Measurements from ENCODE around the gene CRYAA.
"Not testable (repeated sequence)": the region's sequence is repeated elsewhere in the genome, so short reads cannot be mapped to it uniquely, and the experiment has no call there.

CRYAA gene

GRCh38 chr21:43168708-43169107 is at the start of gene CRYAA:
Gene CRYAA (plus strand): TSS chr21:43169008. CDS start chr21:43169100, 92 bp downstream.
- DNase-seq (ENCODE audit: low read depth in 2 of 2); H3K4me3 ChIP-seq (replicated peaks in 1 of 2; ENCODE audit: low read depth in 2 of 2, low read length in 2 of 2): not testable (repeated sequence)

GRCh38 chr21:43130094-43130493 is 38.7 kb upstream of the CRYAA start:
- not testable (repeated sequence) for H3K4me3 ChIP-seq (replicated peaks in 1 of 2; ENCODE audit: low read depth in 2 of 2, low read length in 2 of 2); DNase-seq (ENCODE audit: low read depth in 2 of 2)

- DNase-seq (ENCODE audit: low read depth in 2 of 2); H3K4me3 ChIP-seq (replicated peaks in 1 of 2; ENCODE audit: low read depth in 2 of 2, low read length in 2 of 2): not testable (repeated sequence)
These were observed 34.3 kb upstream of the CRYAA start for GRCh38 chr21:43134520-43134919.

- not testable (repeated sequence) for H3K4me3 ChIP-seq (replicated peaks in 1 of 2; ENCODE audit: low read depth in 2 of 2, low read length in 2 of 2); DNase-seq (ENCODE audit: low read depth in 2 of 2)
These were observed 29.9 kb upstream of the CRYAA start for GRCh38 chr21:43138944-43139343.

- H3K4me3 ChIP-seq (replicated peaks in 1 of 2; ENCODE audit: low read depth in 2 of 2, low read length in 2 of 2); DNase-seq (ENCODE audit: low read depth in 2 of 2): not testable (repeated sequence)
These were observed 27.4 kb upstream of the CRYAA start for GRCh38 chr21:43141407-43141806.

GRCh38 chr21:43146637-43147036 is 22.2 kb upstream of the CRYAA start:
- H3K4me3 ChIP-seq (replicated peaks in 1 of 2; ENCODE audit: low read depth in 2 of 2, low read length in 2 of 2); DNase-seq (ENCODE audit: low read depth in 2 of 2): not testable (repeated sequence)

GRCh38 chr21:43147999-43148398 is 20.8 kb upstream of the CRYAA start:
- not testable (repeated sequence) for DNase-seq (ENCODE audit: low read depth in 2 of 2); H3K4me3 ChIP-seq (replicated peaks in 1 of 2; ENCODE audit: low read depth in 2 of 2, low read length in 2 of 2)

GRCh38 chr21:43149344-43149743 is 19.5 kb upstream of the CRYAA start:
- not testable (repeated sequence) for DNase-seq (ENCODE audit: low read depth in 2 of 2); H3K4me3 ChIP-seq (replicated peaks in 1 of 2; ENCODE audit: low read depth in 2 of 2, low read length in 2 of 2)

- not testable (repeated sequence) for H3K4me3 ChIP-seq (replicated peaks in 1 of 2; ENCODE audit: low read depth in 2 of 2, low read length in 2 of 2); DNase-seq (ENCODE audit: low read depth in 2 of 2)
These were observed 15.2 kb upstream of the CRYAA start for GRCh38 chr21:43153601-43154000.

- not testable (repeated sequence) for DNase-seq (ENCODE audit: low read depth in 2 of 2); H3K4me3 ChIP-seq (replicated peaks in 1 of 2; ENCODE audit: low read depth in 2 of 2, low read length in 2 of 2)
These were observed 9.3 kb upstream of the CRYAA start for GRCh38 chr21:43159279-43160175.

GRCh38 chr21:43161826-43162707 is 6.7 kb upstream of the CRYAA start:
- H3K4me3 ChIP-seq (replicated peaks in 1 of 2; ENCODE audit: low read depth in 2 of 2, low read length in 2 of 2); DNase-seq (ENCODE audit: low read depth in 2 of 2): not testable (repeated sequence)

GRCh38 chr21:43162708-43163205 is 6.1 kb upstream of the CRYAA start:
- not testable (repeated sequence) for DNase-seq (ENCODE audit: low read depth in 2 of 2); H3K4me3 ChIP-seq (replicated peaks in 1 of 2; ENCODE audit: low read depth in 2 of 2, low read length in 2 of 2)

- not testable (repeated sequence) for DNase-seq (ENCODE audit: low read depth in 2 of 2); H3K4me3 ChIP-seq (replicated peaks in 1 of 2; ENCODE audit: low read depth in 2 of 2, low read length in 2 of 2)
These were observed 4.0 kb upstream of the CRYAA start for GRCh38 chr21:43164823-43165222.

GRCh38 chr21:43165734-43166133 is 3.1 kb upstream of the CRYAA start:
- not testable (repeated sequence) for H3K4me3 ChIP-seq (replicated peaks in 1 of 2; ENCODE audit: low read depth in 2 of 2, low read length in 2 of 2); DNase-seq (ENCODE audit: low read depth in 2 of 2)

GRCh38 chr21:43169230-43169886 is 550 bp downstream of the CRYAA start:
- DNase-seq (ENCODE audit: low read depth in 2 of 2); H3K4me3 ChIP-seq (replicated peaks in 1 of 2; ENCODE audit: low read depth in 2 of 2, low read length in 2 of 2): not testable (repeated sequence)

GRCh38 chr21:43169891-43170290 is 1.1 kb downstream of the CRYAA start:
- DNase-seq (ENCODE audit: low read depth in 2 of 2): not testable (repeated sequence)

GRCh38 chr21:43172812-43173211 is 4.0 kb downstream of the CRYAA start:
- DNase-seq (ENCODE audit: low read depth in 2 of 2); H3K4me3 ChIP-seq (replicated peaks in 1 of 2; ENCODE audit: low read depth in 2 of 2, low read length in 2 of 2): not testable (repeated sequence)

More at GRCh38 chr21:43169891-43170290, 1.1 kb downstream of the CRYAA start:
- not testable (repeated sequence) for H3K4me3 ChIP-seq (replicated peaks in 1 of 2; ENCODE audit: low read depth in 2 of 2, low read length in 2 of 2)

- not testable (repeated sequence) for H3K4me3 ChIP-seq (replicated peaks in 1 of 2; ENCODE audit: low read depth in 2 of 2, low read length in 2 of 2); DNase-seq (ENCODE audit: low read depth in 2 of 2)
These were observed 4.6 kb downstream of the CRYAA start for GRCh38 chr21:43173438-43173837.

All from cardiac fibroblast (primary cell).